ENCODE measurements around the gene PSMA5.

DNA sequence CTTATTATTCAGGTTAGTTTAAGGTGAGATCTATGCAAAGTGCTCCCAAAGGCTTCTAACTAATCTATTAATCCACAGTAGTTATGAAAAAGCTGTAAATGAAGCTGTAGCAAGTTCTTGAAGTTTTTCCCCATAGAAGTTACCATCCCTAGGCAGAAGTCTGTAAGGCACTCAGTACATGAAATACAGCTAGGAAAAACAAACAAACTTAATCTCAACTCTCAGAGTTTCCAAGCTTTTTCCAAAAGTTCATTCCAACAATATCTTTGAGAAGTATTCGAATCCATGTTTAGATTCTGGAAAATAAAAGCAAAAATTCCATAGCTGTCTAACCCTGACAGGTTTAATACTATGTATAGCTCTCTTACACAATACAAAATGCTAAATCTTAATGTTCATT, 69.7 kb downstream of the PSMA5 start:
- TF ChIP-seq, protein P1, sequence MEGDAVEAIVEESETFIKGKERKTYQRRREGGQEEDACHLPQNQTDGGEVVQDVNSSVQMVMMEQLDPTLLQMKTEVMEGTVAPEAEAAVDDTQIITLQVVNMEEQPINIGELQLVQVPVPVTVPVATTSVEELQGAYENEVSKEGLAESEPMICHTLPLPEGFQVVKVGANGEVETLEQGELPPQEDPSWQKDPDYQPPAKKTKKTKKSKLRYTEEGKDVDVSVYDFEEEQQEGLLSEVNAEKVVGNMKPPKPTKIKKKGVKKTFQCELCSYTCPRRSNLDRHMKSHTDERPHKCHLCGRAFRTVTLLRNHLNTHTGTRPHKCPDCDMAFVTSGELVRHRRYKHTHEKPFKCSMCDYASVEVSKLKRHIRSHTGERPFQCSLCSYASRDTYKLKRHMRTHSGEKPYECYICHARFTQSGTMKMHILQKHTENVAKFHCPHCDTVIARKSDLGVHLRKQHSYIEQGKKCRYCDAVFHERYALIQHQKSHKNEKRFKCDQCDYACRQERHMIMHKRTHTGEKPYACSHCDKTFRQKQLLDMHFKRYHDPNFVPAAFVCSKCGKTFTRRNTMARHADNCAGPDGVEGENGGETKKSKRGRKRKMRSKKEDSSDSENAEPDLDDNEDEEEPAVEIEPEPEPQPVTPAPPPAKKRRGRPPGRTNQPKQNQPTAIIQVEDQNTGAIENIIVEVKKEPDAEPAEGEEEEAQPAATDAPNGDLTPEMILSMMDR (IDR thresholded peaks at IDR 0.05 in 2 of 3, conservative IDR thresholded peaks at IDR 0.05 in 1 of 3; ENCODE audit: control insufficient read depth in 2 of 3, extremely low read depth in 1 of 3, insufficient read depth in 1 of 3, low read depth in 3 of 3, low read length in 3 of 3) = no peak
- TF ChIP-seq HDGF (IDR thresholded peaks at IDR 0.05) (no peak), TCF12 (IDR thresholded peaks at IDR 0.05; ENCODE audit: low read depth, low read length) (no peak), NR2C1 (IDR thresholded peaks at IDR 0.05) (no peak), RB1 (IDR thresholded peaks at IDR 0.05; ENCODE audit: borderline replicate concordance) (no peak), CBX3 (IDR thresholded peaks at IDR 0.05; ENCODE audit: borderline replicate concordance, low read depth) (no peak), FOXK2 (IDR thresholded peaks at IDR 0.05) (no peak)
- TF ChIP-seq, protein P2, sequence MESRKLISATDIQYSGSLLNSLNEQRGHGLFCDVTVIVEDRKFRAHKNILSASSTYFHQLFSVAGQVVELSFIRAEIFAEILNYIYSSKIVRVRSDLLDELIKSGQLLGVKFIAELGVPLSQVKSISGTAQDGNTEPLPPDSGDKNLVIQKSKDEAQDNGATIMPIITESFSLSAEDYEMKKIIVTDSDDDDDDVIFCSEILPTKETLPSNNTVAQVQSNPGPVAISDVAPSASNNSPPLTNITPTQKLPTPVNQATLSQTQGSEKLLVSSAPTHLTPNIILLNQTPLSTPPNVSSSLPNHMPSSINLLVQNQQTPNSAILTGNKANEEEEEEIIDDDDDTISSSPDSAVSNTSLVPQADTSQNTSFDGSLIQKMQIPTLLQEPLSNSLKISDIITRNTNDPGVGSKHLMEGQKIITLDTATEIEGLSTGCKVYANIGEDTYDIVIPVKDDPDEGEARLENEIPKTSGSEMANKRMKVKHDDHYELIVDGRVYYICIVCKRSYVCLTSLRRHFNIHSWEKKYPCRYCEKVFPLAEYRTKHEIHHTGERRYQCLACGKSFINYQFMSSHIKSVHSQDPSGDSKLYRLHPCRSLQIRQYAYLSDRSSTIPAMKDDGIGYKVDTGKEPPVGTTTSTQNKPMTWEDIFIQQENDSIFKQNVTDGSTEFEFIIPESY (IDR thresholded peaks at IDR 0.05) = no peak
- TF ChIP-seq, protein P3, sequence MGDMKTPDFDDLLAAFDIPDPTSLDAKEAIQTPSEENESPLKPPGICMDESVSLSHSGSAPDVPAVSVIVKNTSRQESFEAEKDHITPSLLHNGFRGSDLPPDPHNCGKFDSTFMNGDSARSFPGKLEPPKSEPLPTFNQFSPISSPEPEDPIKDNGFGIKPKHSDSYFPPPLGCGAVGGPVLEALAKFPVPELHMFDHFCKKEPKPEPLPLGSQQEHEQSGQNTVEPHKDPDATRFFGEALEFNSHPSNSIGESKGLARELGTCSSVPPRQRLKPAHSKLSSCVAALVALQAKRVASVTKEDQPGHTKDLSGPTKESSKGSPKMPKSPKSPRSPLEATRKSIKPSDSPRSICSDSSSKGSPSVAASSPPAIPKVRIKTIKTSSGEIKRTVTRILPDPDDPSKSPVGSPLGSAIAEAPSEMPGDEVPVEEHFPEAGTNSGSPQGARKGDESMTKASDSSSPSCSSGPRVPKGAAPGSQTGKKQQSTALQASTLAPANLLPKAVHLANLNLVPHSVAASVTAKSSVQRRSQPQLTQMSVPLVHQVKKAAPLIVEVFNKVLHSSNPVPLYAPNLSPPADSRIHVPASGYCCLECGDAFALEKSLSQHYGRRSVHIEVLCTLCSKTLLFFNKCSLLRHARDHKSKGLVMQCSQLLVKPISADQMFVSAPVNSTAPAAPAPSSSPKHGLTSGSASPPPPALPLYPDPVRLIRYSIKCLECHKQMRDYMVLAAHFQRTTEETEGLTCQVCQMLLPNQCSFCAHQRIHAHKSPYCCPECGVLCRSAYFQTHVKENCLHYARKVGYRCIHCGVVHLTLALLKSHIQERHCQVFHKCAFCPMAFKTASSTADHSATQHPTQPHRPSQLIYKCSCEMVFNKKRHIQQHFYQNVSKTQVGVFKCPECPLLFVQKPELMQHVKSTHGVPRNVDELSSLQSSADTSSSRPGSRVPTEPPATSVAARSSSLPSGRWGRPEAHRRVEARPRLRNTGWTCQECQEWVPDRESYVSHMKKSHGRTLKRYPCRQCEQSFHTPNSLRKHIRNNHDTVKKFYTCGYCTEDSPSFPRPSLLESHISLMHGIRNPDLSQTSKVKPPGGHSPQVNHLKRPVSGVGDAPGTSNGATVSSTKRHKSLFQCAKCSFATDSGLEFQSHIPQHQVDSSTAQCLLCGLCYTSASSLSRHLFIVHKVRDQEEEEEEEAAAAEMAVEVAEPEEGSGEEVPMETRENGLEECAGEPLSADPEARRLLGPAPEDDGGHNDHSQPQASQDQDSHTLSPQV (IDR thresholded peaks at IDR 0.05) = no peak
- TF ChIP-seq, protein P4, sequence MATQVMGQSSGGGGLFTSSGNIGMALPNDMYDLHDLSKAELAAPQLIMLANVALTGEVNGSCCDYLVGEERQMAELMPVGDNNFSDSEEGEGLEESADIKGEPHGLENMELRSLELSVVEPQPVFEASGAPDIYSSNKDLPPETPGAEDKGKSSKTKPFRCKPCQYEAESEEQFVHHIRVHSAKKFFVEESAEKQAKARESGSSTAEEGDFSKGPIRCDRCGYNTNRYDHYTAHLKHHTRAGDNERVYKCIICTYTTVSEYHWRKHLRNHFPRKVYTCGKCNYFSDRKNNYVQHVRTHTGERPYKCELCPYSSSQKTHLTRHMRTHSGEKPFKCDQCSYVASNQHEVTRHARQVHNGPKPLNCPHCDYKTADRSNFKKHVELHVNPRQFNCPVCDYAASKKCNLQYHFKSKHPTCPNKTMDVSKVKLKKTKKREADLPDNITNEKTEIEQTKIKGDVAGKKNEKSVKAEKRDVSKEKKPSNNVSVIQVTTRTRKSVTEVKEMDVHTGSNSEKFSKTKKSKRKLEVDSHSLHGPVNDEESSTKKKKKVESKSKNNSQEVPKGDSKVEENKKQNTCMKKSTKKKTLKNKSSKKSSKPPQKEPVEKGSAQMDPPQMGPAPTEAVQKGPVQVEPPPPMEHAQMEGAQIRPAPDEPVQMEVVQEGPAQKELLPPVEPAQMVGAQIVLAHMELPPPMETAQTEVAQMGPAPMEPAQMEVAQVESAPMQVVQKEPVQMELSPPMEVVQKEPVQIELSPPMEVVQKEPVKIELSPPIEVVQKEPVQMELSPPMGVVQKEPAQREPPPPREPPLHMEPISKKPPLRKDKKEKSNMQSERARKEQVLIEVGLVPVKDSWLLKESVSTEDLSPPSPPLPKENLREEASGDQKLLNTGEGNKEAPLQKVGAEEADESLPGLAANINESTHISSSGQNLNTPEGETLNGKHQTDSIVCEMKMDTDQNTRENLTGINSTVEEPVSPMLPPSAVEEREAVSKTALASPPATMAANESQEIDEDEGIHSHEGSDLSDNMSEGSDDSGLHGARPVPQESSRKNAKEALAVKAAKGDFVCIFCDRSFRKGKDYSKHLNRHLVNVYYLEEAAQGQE (IDR thresholded peaks at IDR 0.05; ENCODE audit: low read depth, low read length) = no peak
